ENCODE results near the gene PPP1R7. TPM values are rescaled to one million over a fixed set of nuclear protein-coding genes. Genes with fewer than 3 reads are reported as not detected.

The PPP1R7 gene
- total and polyA plus RNA-seq, 2 experiments from 2014 or later = 53.1 to 107 TPM

DNA sequence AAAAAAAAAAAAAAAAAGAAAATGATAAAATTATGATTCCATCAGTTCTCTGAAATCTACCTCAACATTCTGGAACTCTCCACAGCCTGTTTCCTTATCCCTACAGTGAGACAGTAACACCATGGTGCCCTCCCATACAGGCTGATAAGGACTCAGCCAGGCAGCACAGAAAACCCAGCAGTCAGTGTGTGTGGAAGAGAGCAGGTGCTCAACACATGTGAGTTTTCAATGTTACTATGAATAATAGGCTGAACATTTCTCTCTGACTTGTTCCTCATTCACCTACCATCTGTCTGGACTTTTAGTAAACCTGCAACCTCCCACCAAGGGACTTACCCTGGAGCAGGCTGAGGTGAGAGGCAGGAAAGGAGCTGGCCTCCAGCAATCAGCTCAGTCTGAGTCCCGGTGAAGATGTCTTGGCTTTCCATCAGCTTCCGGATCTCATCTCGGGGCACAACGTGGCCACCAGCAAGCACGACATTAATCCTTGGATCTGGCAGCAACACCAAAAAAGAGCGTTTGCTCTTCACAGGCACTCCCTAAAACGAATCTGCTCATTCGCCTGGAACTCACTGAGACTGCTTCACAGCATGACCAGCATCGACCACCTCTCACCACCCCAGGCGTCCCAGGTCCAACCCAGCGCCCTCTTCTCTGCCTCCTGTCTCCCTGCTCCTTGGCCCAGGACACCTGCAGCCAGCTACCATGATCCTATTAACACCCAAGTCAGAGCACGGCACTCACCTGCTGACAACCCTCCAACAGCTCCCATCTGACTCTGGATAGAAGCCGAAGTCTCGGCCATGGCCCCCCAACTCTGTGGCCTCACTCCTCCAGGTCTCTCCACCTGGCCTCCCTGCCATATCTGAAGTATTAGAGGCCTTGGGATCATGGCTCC, 17.5 kb upstream of the PPP1R7 start:
- DNase-seq = no peak
- Histone ChIP-seq H3K27ac (no peak overlapping the region), H3K27me3 (replicated peaks; ENCODE audit: insufficient read depth) (no peaks in the 10 kb centered on the region), H3K9me3 (ENCODE audit: low read depth) (no peaks in the 10 kb centered on the region), H2AFZ (no peak overlapping the region), H3K36me3 (ENCODE audit: low read depth) (no peaks in the 10 kb centered on the region), H3K4me3 (no peak overlapping the region), H3K79me2 (ENCODE audit: insufficient read depth) (no peaks in the 10 kb centered on the region), H3F3A (ENCODE audit: insufficient read depth) (no peaks in the 10 kb centered on the region), H3K9ac (no peak overlapping the region), H3K4me2 (ENCODE audit: unreplicated experiment) (no peak overlapping the region), H3K4me1 (ENCODE audit: insufficient read depth) (no peaks in the 10 kb centered on the region), H3K9me2 (ENCODE audit: insufficient read depth) (no peaks in the 10 kb centered on the region), H4K20me1 (ENCODE audit: insufficient read depth) (no peaks in the 10 kb centered on the region)
- in situ Hi-C loops (cut with MboI) = no loop called here
- 59 to 63% methylated on average over 13 to 14 of the region's 14 CpGs for WGBS, 2 experiments (ENCODE audit: low coverage in 1 of 2, low lambda C conversion rate in 2 of 2, missing lambda C conversion rate in 2 of 2)
- TF ChIP-seq EZH2phosphoT487 (IDR thresholded peaks at IDR 0.05; ENCODE audit: insufficient read depth, low read depth) (no peak), EZH2 (IDR thresholded peaks at IDR 0.05; ENCODE audit: insufficient read depth, poor library complexity, severe bottlenecking) (no peak)

DNA sequence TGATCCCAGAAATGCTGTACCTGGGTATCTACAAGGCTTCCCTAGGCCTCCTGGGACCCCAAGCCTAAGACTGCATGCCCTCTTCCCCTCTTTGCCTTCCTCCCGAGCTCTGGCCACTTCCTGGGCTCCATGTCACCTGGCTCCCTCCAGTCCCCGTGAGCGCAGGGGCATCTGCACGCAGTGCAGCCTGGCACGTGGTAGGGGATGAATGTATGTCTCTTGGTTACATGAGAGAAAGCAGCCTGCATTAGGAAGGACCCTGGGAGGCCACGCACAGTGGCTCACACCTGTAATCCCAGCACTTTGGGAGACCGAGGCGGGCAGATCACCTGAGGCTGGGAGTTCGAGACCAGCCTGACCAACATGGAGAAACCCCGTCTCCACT, 16.8 kb upstream of the PPP1R7 start:
- no peak overlapping the region for H3K4me3 ChIP-seq
- H3K79me2 ChIP-seq (ENCODE audit: insufficient read depth) = no peaks in the 10 kb centered on the region
- no peaks in the 10 kb centered on the region for H3K27me3 ChIP-seq (replicated peaks; ENCODE audit: insufficient read depth)
- H3K4me1 ChIP-seq (ENCODE audit: insufficient read depth) = no peaks in the 10 kb centered on the region
- H3K9ac ChIP-seq = no peak overlapping the region
- no peaks in the 10 kb centered on the region for H4K20me1 ChIP-seq (ENCODE audit: insufficient read depth)
- in situ Hi-C loops (cut with MboI) = no loop called here
- H2AFZ ChIP-seq = no peak overlapping the region
- H3F3A ChIP-seq (ENCODE audit: insufficient read depth) = no peaks in the 10 kb centered on the region
- no peaks in the 10 kb centered on the region for H3K9me3 ChIP-seq (ENCODE audit: low read depth)
- no peak for DNase-seq
- H3K4me2 ChIP-seq (ENCODE audit: unreplicated experiment) = no peak overlapping the region
- no peaks in the 10 kb centered on the region for H3K9me2 ChIP-seq (ENCODE audit: insufficient read depth)
- WGBS, 2 experiments (ENCODE audit: low coverage in 1 of 2, low lambda C conversion rate in 2 of 2, missing lambda C conversion rate in 2 of 2) = 93 to 94% methylated on average over 9 to 10 of the region's 10 CpGs
- no peak overlapping the region for H3K27ac ChIP-seq
- H3K36me3 ChIP-seq (ENCODE audit: low read depth) = no peaks in the 10 kb centered on the region
- TF ChIP-seq EZH2phosphoT487 (IDR thresholded peaks at IDR 0.05; ENCODE audit: insufficient read depth, low read depth) (no peak), EZH2 (IDR thresholded peaks at IDR 0.05; ENCODE audit: insufficient read depth, poor library complexity, severe bottlenecking) (no peak)

DNA sequence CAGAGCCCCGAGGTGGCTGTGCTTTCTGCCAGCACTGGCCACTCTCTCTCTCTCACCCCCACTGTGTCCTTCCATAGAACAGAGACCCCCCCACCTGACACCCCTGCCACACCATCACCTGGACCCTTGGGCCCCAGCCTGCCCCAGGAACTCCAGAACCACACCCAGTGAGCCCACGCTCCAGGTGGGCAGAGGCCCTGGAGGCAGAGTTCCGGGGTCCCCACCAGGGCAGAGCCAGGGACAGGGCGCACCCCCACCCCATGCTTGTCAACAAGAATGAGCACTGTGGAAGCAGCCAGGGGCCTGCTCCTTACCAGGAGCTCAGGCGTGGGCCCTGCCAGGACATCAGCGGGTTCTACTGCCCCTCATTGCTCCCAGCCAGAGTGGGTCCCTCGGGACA, 15.6 kb upstream of the PPP1R7 start:
- H3K4me3 ChIP-seq = no peak overlapping the region
- H3K9ac ChIP-seq = no peak overlapping the region
- no peak for TF ChIP-seq EZH2 (IDR thresholded peaks at IDR 0.05; ENCODE audit: insufficient read depth, poor library complexity, severe bottlenecking)
- no peak for TF ChIP-seq EZH2phosphoT487 (IDR thresholded peaks at IDR 0.05; ENCODE audit: insufficient read depth, low read depth)
- no peak for DNase-seq
- 95 to 96% methylated on average over 6 to 7 of the region's 7 CpGs for WGBS, 2 experiments (ENCODE audit: low coverage in 1 of 2, low lambda C conversion rate in 2 of 2, missing lambda C conversion rate in 2 of 2)
- H2AFZ ChIP-seq = no peak overlapping the region
- no peaks in the 10 kb centered on the region for H3K27me3 ChIP-seq (replicated peaks; ENCODE audit: insufficient read depth)
- H3K4me1 ChIP-seq (ENCODE audit: insufficient read depth) = no peaks in the 10 kb centered on the region
- H3K9me3 ChIP-seq (ENCODE audit: low read depth) = no peaks in the 10 kb centered on the region
- H3K4me2 ChIP-seq (ENCODE audit: unreplicated experiment) = no peak overlapping the region
- H3K27ac ChIP-seq = no peak overlapping the region
- in situ Hi-C loops (cut with MboI) = no loop called here
- H3K36me3 ChIP-seq (ENCODE audit: low read depth) = no peaks in the 10 kb centered on the region
- no peaks in the 10 kb centered on the region for H3K79me2 ChIP-seq (ENCODE audit: insufficient read depth)
- H4K20me1 ChIP-seq (ENCODE audit: insufficient read depth) = no peaks in the 10 kb centered on the region
- H3K9me2 ChIP-seq (ENCODE audit: insufficient read depth) = no peaks in the 10 kb centered on the region
- no peaks in the 10 kb centered on the region for H3F3A ChIP-seq (ENCODE audit: insufficient read depth)

DNA sequence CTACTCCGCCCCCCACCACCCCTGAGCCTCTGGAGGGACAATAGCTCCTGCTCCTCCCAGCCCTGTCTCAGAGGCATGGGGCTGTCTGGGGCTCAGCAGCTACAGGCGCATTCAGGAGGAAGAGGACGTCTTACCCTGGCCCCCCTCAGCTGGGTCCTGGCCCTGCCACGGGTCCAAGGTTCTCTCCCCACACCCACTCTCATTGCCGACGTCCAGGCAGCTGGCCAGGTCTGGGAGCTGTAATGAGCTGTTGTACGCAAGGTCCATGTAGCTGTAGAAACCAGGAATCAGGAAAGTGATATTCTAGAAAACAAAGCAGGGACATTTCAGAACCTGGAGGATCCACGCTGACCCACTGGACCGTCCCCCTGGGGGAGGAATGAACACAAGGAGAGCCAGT, 14.5 kb upstream of the PPP1R7 start:
- no peaks in the 10 kb centered on the region for H3K36me3 ChIP-seq (ENCODE audit: low read depth)
- H3K9me3 ChIP-seq (ENCODE audit: low read depth) = no peaks in the 10 kb centered on the region
- in situ Hi-C loops (cut with MboI) = no loop called here
- no peaks in the 10 kb centered on the region for H3K4me1 ChIP-seq (ENCODE audit: insufficient read depth)
- H3K27me3 ChIP-seq (replicated peaks; ENCODE audit: insufficient read depth) = no peaks in the 10 kb centered on the region
- no peak overlapping the region for H3K27ac ChIP-seq
- no peaks in the 10 kb centered on the region for H3K9me2 ChIP-seq (ENCODE audit: insufficient read depth)
- H4K20me1 ChIP-seq (ENCODE audit: insufficient read depth) = no peaks in the 10 kb centered on the region
- H3F3A ChIP-seq (ENCODE audit: insufficient read depth) = no peaks in the 10 kb centered on the region
- DNase-seq = no peak
- WGBS, 2 experiments (ENCODE audit: low coverage in 1 of 2, low lambda C conversion rate in 2 of 2, missing lambda C conversion rate in 2 of 2) = 95 to 96% methylated on average over 9 of the region's 9 CpGs
- H3K79me2 ChIP-seq (ENCODE audit: insufficient read depth) = no peaks in the 10 kb centered on the region
- no peak overlapping the region for H2AFZ ChIP-seq
- no peak overlapping the region for H3K4me3 ChIP-seq
- H3K4me2 ChIP-seq (ENCODE audit: unreplicated experiment) = no peak overlapping the region
- no peak overlapping the region for H3K9ac ChIP-seq
- TF ChIP-seq EZH2 (IDR thresholded peaks at IDR 0.05; ENCODE audit: insufficient read depth, poor library complexity, severe bottlenecking) = no peak
- no peak for TF ChIP-seq EZH2phosphoT487 (IDR thresholded peaks at IDR 0.05; ENCODE audit: insufficient read depth, low read depth)

Measured in GM23248 (cell line).